ENCODE results near the gene DLST. TPM values are rescaled to one million over a fixed set of nuclear protein-coding genes. Genes with fewer than 3 reads are reported as not detected.

DLST gene
- total RNA-seq, 1 experiment from 2014 or later, result 68.8 TPM

DNA sequence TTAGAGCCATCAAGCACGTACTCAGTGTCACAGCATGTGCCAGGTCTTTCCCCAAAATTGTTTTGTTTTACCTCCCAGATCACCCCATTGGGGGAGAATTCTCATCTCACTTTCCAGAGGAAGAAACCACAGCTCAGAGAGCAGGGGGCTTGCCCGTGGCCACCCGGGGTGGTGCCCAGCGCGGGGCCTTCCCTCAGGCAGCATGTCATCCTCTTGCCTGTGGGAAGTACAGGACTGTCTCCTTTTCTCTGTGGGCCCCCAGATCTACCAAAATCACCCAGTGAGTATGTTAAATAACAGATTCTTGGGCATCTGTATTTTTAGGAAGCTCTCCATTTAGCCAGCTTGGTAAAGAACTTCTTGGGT is 35.4 kb downstream of the DLST start:
- ATAC-seq, result no peak
- intact Hi-C loops (cut with micrococcal nuclease; ENCODE audit: unreplicated experiment), result no loop called here

DNA sequence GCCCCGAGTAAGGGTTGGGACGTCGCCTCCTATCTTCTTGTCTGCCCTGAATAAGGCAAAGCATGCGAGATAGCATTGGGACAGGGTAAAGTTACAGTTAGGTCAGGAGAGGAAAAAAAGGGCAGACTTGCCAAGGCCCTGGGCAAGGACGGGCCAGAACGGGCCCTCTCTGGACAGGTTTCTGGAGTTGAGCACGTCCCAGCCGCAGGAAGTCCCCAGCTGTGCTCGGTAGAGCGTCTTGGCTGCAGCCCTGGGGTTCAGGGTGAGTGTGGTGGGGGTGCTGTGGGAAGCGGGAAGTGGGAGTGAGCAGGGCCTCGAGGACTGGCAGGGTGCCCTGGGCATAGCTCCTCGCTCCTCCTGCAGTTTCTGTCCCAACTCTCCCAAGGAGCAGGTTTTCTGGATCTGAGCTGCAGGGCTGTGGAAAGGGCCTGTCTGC is 35.9 kb downstream of the DLST start:
- Histone ChIP-seq H3K9me3 (ENCODE audit: control insufficient read depth, insufficient read depth, low read depth, low read length) (no peaks in the 10 kb centered on the region), H3K4me1 (ENCODE audit: control insufficient read depth, insufficient read depth, low read length) (peaks cover 3% of the 10 kb centered on the region; the same call in 1 of the 2 replicates), H3K27ac (ENCODE audit: low read length) (no peak overlapping the region), H3K27me3 (ENCODE audit: control insufficient read depth, insufficient read depth, low read length) (no peaks in the 10 kb centered on the region), H3K4me3 (ENCODE audit: low read depth in 2 of 2, low read length in 2 of 2) (no peak overlapping the region), H3K36me3 (ENCODE audit: control insufficient read depth, insufficient read depth, low read length) (no peaks in the 10 kb centered on the region)
- intact Hi-C loops (cut with micrococcal nuclease; ENCODE audit: unreplicated experiment), result no loop called here
- CTCF ChIA-PET, result no interaction called here
- in situ Hi-C loops (cut with HindIII; ENCODE audit: low pct_unique_long_range_greater_than_20kb, low sequenced_read_pairs), result no loop called here
- DNase-seq (ENCODE audit: low read depth, low spot score) (no peak), ATAC-seq (no peak)
- POLR2A ChIA-PET, result no interaction called here
- BruUV-seq (replicated peaks), result no TSS peak
- TF ChIP-seq, protein P1, sequence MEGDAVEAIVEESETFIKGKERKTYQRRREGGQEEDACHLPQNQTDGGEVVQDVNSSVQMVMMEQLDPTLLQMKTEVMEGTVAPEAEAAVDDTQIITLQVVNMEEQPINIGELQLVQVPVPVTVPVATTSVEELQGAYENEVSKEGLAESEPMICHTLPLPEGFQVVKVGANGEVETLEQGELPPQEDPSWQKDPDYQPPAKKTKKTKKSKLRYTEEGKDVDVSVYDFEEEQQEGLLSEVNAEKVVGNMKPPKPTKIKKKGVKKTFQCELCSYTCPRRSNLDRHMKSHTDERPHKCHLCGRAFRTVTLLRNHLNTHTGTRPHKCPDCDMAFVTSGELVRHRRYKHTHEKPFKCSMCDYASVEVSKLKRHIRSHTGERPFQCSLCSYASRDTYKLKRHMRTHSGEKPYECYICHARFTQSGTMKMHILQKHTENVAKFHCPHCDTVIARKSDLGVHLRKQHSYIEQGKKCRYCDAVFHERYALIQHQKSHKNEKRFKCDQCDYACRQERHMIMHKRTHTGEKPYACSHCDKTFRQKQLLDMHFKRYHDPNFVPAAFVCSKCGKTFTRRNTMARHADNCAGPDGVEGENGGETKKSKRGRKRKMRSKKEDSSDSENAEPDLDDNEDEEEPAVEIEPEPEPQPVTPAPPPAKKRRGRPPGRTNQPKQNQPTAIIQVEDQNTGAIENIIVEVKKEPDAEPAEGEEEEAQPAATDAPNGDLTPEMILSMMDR (IDR thresholded peaks at IDR 0.05), result no peak
- TF ChIP-seq TCF7L2 (IDR thresholded peaks at IDR 0.05; ENCODE audit: low read depth, low read length), result no peak
- TF ChIP-seq, protein P2, sequence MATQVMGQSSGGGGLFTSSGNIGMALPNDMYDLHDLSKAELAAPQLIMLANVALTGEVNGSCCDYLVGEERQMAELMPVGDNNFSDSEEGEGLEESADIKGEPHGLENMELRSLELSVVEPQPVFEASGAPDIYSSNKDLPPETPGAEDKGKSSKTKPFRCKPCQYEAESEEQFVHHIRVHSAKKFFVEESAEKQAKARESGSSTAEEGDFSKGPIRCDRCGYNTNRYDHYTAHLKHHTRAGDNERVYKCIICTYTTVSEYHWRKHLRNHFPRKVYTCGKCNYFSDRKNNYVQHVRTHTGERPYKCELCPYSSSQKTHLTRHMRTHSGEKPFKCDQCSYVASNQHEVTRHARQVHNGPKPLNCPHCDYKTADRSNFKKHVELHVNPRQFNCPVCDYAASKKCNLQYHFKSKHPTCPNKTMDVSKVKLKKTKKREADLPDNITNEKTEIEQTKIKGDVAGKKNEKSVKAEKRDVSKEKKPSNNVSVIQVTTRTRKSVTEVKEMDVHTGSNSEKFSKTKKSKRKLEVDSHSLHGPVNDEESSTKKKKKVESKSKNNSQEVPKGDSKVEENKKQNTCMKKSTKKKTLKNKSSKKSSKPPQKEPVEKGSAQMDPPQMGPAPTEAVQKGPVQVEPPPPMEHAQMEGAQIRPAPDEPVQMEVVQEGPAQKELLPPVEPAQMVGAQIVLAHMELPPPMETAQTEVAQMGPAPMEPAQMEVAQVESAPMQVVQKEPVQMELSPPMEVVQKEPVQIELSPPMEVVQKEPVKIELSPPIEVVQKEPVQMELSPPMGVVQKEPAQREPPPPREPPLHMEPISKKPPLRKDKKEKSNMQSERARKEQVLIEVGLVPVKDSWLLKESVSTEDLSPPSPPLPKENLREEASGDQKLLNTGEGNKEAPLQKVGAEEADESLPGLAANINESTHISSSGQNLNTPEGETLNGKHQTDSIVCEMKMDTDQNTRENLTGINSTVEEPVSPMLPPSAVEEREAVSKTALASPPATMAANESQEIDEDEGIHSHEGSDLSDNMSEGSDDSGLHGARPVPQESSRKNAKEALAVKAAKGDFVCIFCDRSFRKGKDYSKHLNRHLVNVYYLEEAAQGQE (IDR thresholded peaks at IDR 0.05; ENCODE audit: insufficient read depth in 1 of 2, low read depth in 2 of 2, low read length in 1 of 2), result no peak
- TF ChIP-seq SIN3A (IDR thresholded peaks at IDR 0.05; ENCODE audit: borderline replicate concordance, insufficient read depth, low read depth, low read length), result no peak
- TF ChIP-seq POLR2AphosphoS5 (IDR thresholded peaks at IDR 0.05; ENCODE audit: low read depth, low read length), result no peak

More for the DNA sequence above, 35.4 kb downstream of the DLST start:
- Histone ChIP-seq H3K4me1 (ENCODE audit: control insufficient read depth, insufficient read depth, low read length) (no peaks in the 10 kb centered on the region), H3K9me3 (ENCODE audit: control insufficient read depth, insufficient read depth, low read depth, low read length) (no peaks in the 10 kb centered on the region), H3K36me3 (ENCODE audit: control insufficient read depth, insufficient read depth, low read length) (no peaks in the 10 kb centered on the region), H3K27me3 (ENCODE audit: control insufficient read depth, insufficient read depth, low read length) (no peaks in the 10 kb centered on the region), H3K27ac (ENCODE audit: low read length) (no peak overlapping the region), H3K4me3 (ENCODE audit: low read depth in 2 of 2, low read length in 2 of 2) (no peak overlapping the region)
- in situ Hi-C loops (cut with HindIII; ENCODE audit: low pct_unique_long_range_greater_than_20kb, low sequenced_read_pairs), result no loop called here
- CTCF ChIA-PET, result no interaction called here
- no peak for DNase-seq (ENCODE audit: low read depth, low spot score)
- POLR2A ChIA-PET, result no interaction called here
- no peak for TF ChIP-seq SIN3A (IDR thresholded peaks at IDR 0.05; ENCODE audit: borderline replicate concordance, insufficient read depth, low read depth, low read length)
- TF ChIP-seq, protein P2 (IDR thresholded peaks at IDR 0.05; ENCODE audit: insufficient read depth in 1 of 2, low read depth in 2 of 2, low read length in 1 of 2), result no peak
- TF ChIP-seq TCF7L2 (IDR thresholded peaks at IDR 0.05; ENCODE audit: low read depth, low read length), result no peak
- TF ChIP-seq POLR2AphosphoS5 (IDR thresholded peaks at IDR 0.05; ENCODE audit: low read depth, low read length), result no peak
- TF ChIP-seq, protein P1 (IDR thresholded peaks at IDR 0.05), result no peak
- BruUV-seq (replicated peaks), result no TSS peak
